Prostate gland (tissue), 2 donors: Measurements from ENCODE around the gene NEURL1B. TPM values are rescaled to one million over a fixed set of nuclear protein-coding genes. Genes with fewer than 3 reads are reported as not detected.
A peak's percentile ranks its signal among the peaks of the same experiment; 100 is the strongest.

Experiments used
- DNase-seq: peaks from one replicate; pipeline ENCODE4 v3.0.0-alpha.2; 2019; ENCODE audit warnings: low spot score
- H3K27ac ChIP-seq, 2 donors: fragments of 200-600 bp; sonication (generic); 2 replicates each; pipeline ENCODE4 v1.5.1; 2017 to 2019
- H3K27me3 ChIP-seq: fragments of 200-600 bp; sonication (generic); replicated peaks from 2 replicates; pipeline ENCODE4 v1.5.1; 2019; ENCODE audit not compliant: insufficient read depth
- H3K36me3 ChIP-seq, 2 donors: fragments of 200-600 bp; sonication (generic); 1 replicate in 1 of 2; 2 replicates in 1 of 2; pipeline versions ENCODE4 v1.5.1 to v1.8.1; 2017 to 2019
- H3K4me1 ChIP-seq: fragments of 200-600 bp; sonication (generic); replicated peaks from 2 replicates; pipeline ENCODE4 v1.5.1; 2019
- H3K4me3 ChIP-seq, 2 donors: fragments of 200-600 bp; sonication (generic); 2 replicates each; pipeline ENCODE4 v1.5.1; 2017 to 2019
- H3K9me3 ChIP-seq: fragments of 200-600 bp; sonication (generic); 2 replicates; pipeline ENCODE4 v1.5.1; 2017
- POLR2A ChIP-seq: fragments of 450-650 bp; IDR thresholded peaks from one replicate; pipeline ENCODE4 v1.6.1; 2016; ENCODE audit warnings: antibody characterized with exemption, mild to moderate bottlenecking
- POLR2AphosphoS5 ChIP-seq: sonication (generic); formaldehyde crosslinking; IDR thresholded peaks from one replicate; pipeline ENCODE4 v1.6.1; 2017; ENCODE audit warnings: antibody characterized with exemption
- WGBS: methylation state at CpG from one replicate; pipeline ENCODE4 v1.1.5; 2018; 5-methylcytosine and 5-hydroxymethylcytosine counted together
- intact Hi-C: fragments of 100-400 bp; cut with DNase I; formaldehyde crosslinking; loops from one replicate; pipeline ENCODE4 v1.14.2; 2022
- total RNA-seq, 2 donors: library from RNA; depleted of rRNA; stranded (reverse); fragments of >200 nt; gene quantifications; one replicate each; pipeline ENCODE4 v1.1.0, GENCODE V29; 2016
- TF ChIP-seq, protein P1 (sequence below), 4 experiments: fragments of 200-600 bp in 2 of 4; fragments of 450-650 bp in 2 of 4; sonication (generic) in 2 of 4; IDR thresholded peaks; 1 replicate in 3 of 4; 2 replicates in 1 of 4; pipeline ENCODE4 v1.5.1; 2016 to 2019; ENCODE audit warnings: antibody characterized with exemption in 4 of 4, mild to moderate bottlenecking in 2 of 4, moderate library complexity in 2 of 4

Gene NEURL1B
- total RNA-seq, 2 donors from 2014 or later, result 23.9 to 39.9 TPM

- no peaks in the 10 kb centered on the region for H3K27me3 ChIP-seq
- no peak for DNase-seq
- peaks cover 3% of the 10 kb centered on the region for H3K4me1 ChIP-seq
- no peak overlapping the region for H3K4me3 ChIP-seq
- TF ChIP-seq, protein P1, sequence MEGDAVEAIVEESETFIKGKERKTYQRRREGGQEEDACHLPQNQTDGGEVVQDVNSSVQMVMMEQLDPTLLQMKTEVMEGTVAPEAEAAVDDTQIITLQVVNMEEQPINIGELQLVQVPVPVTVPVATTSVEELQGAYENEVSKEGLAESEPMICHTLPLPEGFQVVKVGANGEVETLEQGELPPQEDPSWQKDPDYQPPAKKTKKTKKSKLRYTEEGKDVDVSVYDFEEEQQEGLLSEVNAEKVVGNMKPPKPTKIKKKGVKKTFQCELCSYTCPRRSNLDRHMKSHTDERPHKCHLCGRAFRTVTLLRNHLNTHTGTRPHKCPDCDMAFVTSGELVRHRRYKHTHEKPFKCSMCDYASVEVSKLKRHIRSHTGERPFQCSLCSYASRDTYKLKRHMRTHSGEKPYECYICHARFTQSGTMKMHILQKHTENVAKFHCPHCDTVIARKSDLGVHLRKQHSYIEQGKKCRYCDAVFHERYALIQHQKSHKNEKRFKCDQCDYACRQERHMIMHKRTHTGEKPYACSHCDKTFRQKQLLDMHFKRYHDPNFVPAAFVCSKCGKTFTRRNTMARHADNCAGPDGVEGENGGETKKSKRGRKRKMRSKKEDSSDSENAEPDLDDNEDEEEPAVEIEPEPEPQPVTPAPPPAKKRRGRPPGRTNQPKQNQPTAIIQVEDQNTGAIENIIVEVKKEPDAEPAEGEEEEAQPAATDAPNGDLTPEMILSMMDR (IDR thresholded peaks at IDR 0.05), result no peak
- TF ChIP-seq POLR2AphosphoS5 (no peak), POLR2A (no peak)
- 31% methylated on average over 6 of the region's 6 CpGs for WGBS
- no peaks in the 10 kb centered on the region for H3K9me3 ChIP-seq
- peak overlapping the region; percentile 83 to 86 for H3K27ac ChIP-seq
- H3K36me3 ChIP-seq, result no peaks in the 10 kb centered on the region
- intact Hi-C loops, result loop anchor here (5.0 kb wide), 2 partner anchors 87 to 167 kb away; no protein-coding TSS in a partner anchor
Observed at GRCh38 chr5:172644266-172644665, 3.2 kb downstream of the NEURL1B start.

DNA sequence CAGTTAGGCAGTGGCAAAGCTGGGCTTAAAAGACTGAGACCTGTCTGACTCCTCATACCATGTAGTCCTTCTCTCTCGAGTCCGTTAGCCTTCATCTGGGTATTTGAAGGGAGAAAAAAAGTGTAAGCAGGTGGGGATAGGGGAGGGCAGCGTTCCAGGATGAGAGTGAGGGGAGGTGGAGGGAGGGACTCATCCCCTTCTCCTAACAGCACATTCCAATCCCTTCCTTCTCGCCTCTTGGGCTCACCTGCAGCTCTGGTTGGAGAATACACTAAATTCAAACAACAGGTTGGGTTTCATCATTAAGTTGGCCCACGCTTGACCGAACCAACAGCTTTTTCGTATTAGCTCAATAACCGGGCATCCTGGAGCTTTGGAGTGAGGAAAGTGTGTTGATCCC is 3.6 kb downstream of the NEURL1B start:
- DNase-seq, result no peak
- Histone ChIP-seq H3K36me3 (no peaks in the 10 kb centered on the region), H3K27me3 (no peaks in the 10 kb centered on the region), H3K9me3 (no peaks in the 10 kb centered on the region), H3K27ac (peak overlapping the region; percentile 20 to 52), H3K4me1 (peaks cover 3% of the 10 kb centered on the region), H3K4me3 (no peak overlapping the region)
- intact Hi-C loops, result loop anchor here (5.0 kb wide), 2 partner anchors 87 to 167 kb away; no protein-coding TSS in a partner anchor
- TF ChIP-seq POLR2AphosphoS5 (no peak), POLR2A (no peak)
- TF ChIP-seq, protein P1 (IDR thresholded peaks at IDR 0.05), result no peak
- 72% methylated on average over 8 of the region's 8 CpGs for WGBS

GRCh38 chr5:172645271-172646055 is 4.4 kb downstream of the NEURL1B start:
- WGBS, result 75% methylated on average over 11 of the region's 11 CpGs
- no peak for DNase-seq
- Histone ChIP-seq H3K36me3 (no peaks in the 10 kb centered on the region), H3K4me3 (no peak overlapping the region), H3K27me3 (no peaks in the 10 kb centered on the region), H3K27ac (peak overlapping the region; percentile 20 to 52), H3K9me3 (no peaks in the 10 kb centered on the region), H3K4me1 (peaks cover 7% of the 10 kb centered on the region)
- intact Hi-C loops, result no loop called here
- TF ChIP-seq POLR2AphosphoS5 (no peak), POLR2A (no peak)
- TF ChIP-seq, protein P1 (IDR thresholded peaks at IDR 0.05), result no peak

DNA sequence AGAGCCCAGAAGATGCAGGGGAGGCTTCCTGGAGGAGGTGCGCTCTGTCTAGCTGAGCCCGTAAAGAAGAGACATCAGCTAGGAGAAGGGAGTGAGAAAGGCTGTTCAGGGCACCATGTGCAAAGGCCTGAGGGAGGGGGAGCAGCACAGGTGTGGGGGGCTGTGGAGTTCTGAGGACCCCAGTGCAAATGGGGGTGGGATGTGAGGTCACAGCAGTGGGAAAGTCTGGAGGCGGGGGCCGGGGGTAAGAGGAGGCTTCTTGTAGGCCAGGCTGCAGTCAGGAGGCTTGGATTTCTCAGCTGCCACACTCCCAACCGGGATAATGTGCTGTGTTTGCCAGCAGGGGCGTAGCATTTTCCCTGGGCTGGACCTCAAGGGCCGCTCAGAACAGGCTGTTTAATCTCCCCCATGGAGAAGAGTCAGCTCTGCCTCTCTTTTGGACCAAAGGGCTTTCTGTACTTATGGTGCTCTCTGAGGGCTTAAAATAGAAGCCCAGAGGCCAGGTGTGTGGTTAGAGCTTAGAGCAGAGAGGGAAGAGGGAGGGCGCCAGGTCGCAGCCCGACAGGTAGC is 5.7 kb downstream of the NEURL1B start:
- no peak overlapping the region for H3K4me3 ChIP-seq
- no peaks in the 10 kb centered on the region for H3K36me3 ChIP-seq
- H3K27me3 ChIP-seq, result no peaks in the 10 kb centered on the region
- TF ChIP-seq, protein P1 (IDR thresholded peaks at IDR 0.05), result peak in 1 of 4 experiments; percentile 34
- no peak for TF ChIP-seq POLR2AphosphoS5
- H3K27ac ChIP-seq, result peak overlapping the region; percentile 41 to 49
- no peaks in the 10 kb centered on the region for H3K9me3 ChIP-seq
- DNase-seq, result no peak
- whole genome bisulfite sequencing, result 55% methylated on average over 10 of the region's 10 CpGs
- H3K4me1 ChIP-seq, result peaks cover 4% of the 10 kb centered on the region
- intact Hi-C loops, result no loop called here
